SK-N-SH treated with all-trans-retinoic acid at 6 μM for 48 hours (cell line): Measurements from ENCODE around the gene MAMSTR.

ENCODE experiments used
- ATAC-seq: fragments of 200-7000 bp; cut with Tn5 transposase; 3 replicates; pipeline ENCODE4 v1.9.1; 2020; ENCODE audit warnings: mild to moderate bottlenecking, moderate library complexity
- ARNTL ChIP-seq: fragments of 450-650 bp; formaldehyde crosslinking; IDR thresholded peaks from 2 replicates; pipeline ENCODE4 v1.5.0; 2020; ENCODE audit warnings: low read depth, mild to moderate bottlenecking, moderate library complexity, borderline replicate concordance
- ESRRG ChIP-seq: fragments of 250-450 bp; sonication (Bioruptor Pico); IDR thresholded peaks from 2 replicates; pipeline ENCODE4 v1.6.1; 2021; ENCODE audit warnings: mild to moderate bottlenecking
- GLIS3 ChIP-seq: fragments of 250-450 bp; sonication (Bioruptor Pico); IDR thresholded peaks from 2 replicates; pipeline ENCODE4 v1.5.0; 2020; ENCODE audit warnings: mild to moderate bottlenecking, moderate library complexity
- ISL1 ChIP-seq: fragments of 250-450 bp; sonication (Bioruptor Pico); IDR thresholded peaks from 2 replicates; pipeline ENCODE4 v2.1.2; 2022; ENCODE audit warnings: mild to moderate bottlenecking, moderate library complexity
- OSR1 ChIP-seq: fragments of 250-450 bp; sonication (Bioruptor Pico); IDR thresholded peaks from 2 replicates; pipeline ENCODE4 v1.8.0; 2022; ENCODE audit warnings: moderate library complexity, mild to moderate bottlenecking, inconsistent platforms
- PATZ1 ChIP-seq: fragments of 250-450 bp; sonication (Bioruptor Pico); IDR thresholded peaks from 2 replicates; pipeline ENCODE4 v1.8.0; 2020; ENCODE audit warnings: mild to moderate bottlenecking, moderate library complexity, borderline replicate concordance
- POU6F1 ChIP-seq: fragments of 250-450 bp; sonication (Bioruptor Pico); IDR thresholded peaks from 2 replicates; pipeline ENCODE4 v1.8.0; 2021; ENCODE audit warnings: low read depth, mild to moderate bottlenecking, moderate library complexity, borderline replicate concordance
- PPARA ChIP-seq: fragments of 250-450 bp; sonication (Bioruptor Pico); IDR thresholded peaks from 2 replicates; pipeline ENCODE4 v1.5.0; 2020; ENCODE audit warnings: mild to moderate bottlenecking, borderline replicate concordance
- RARB ChIP-seq: fragments of 250-450 bp; sonication (Bioruptor Pico); IDR thresholded peaks from 2 replicates; pipeline ENCODE4 v1.8.0; 2021; ENCODE audit warnings: mild to moderate bottlenecking, moderate library complexity
- SNAI2 ChIP-seq: fragments of 250-450 bp; sonication (Bioruptor Pico); IDR thresholded peaks from 2 replicates; pipeline ENCODE4 v1.5.0; 2020; ENCODE audit warnings: mild to moderate bottlenecking, moderate library complexity
- ZC3H10 ChIP-seq: fragments of 250-450 bp; sonication (Bioruptor Pico); IDR thresholded peaks from 2 replicates; pipeline ENCODE4 v1.5.1; 2021; ENCODE audit warnings: mild to moderate bottlenecking, moderate library complexity
- ZFP3 ChIP-seq: fragments of 250-450 bp; sonication (Bioruptor Pico); IDR thresholded peaks from 2 replicates; pipeline ENCODE4 v1.5.0; 2020; ENCODE audit warnings: mild to moderate bottlenecking, moderate library complexity
- ZFP30 ChIP-seq: fragments of 450-650 bp; formaldehyde crosslinking; IDR thresholded peaks from 2 replicates; pipeline ENCODE4 v1.5.0; 2022; ENCODE audit warnings: mild to moderate bottlenecking, moderate library complexity
- TF ChIP-seq, protein P1 (sequence below): fragments of 250-450 bp; sonication (Bioruptor Pico); IDR thresholded peaks from 2 replicates; pipeline ENCODE4 v1.5.1; 2020; ENCODE audit warnings: low read depth, mild to moderate bottlenecking, moderate library complexity
- TF ChIP-seq, protein P2 (sequence below): fragments of 250-450 bp; sonication (Bioruptor Pico); IDR thresholded peaks from 2 replicates; pipeline ENCODE4 v1.5.1; 2021; ENCODE audit warnings: mild to moderate bottlenecking, moderate library complexity
- TF ChIP-seq, protein P3 (sequence below): fragments of 250-450 bp; sonication (Bioruptor Pico); IDR thresholded peaks from 2 replicates; pipeline ENCODE4 v1.5.0; 2020; ENCODE audit warnings: mild to moderate bottlenecking, moderate library complexity

The MAMSTR gene

DNA sequence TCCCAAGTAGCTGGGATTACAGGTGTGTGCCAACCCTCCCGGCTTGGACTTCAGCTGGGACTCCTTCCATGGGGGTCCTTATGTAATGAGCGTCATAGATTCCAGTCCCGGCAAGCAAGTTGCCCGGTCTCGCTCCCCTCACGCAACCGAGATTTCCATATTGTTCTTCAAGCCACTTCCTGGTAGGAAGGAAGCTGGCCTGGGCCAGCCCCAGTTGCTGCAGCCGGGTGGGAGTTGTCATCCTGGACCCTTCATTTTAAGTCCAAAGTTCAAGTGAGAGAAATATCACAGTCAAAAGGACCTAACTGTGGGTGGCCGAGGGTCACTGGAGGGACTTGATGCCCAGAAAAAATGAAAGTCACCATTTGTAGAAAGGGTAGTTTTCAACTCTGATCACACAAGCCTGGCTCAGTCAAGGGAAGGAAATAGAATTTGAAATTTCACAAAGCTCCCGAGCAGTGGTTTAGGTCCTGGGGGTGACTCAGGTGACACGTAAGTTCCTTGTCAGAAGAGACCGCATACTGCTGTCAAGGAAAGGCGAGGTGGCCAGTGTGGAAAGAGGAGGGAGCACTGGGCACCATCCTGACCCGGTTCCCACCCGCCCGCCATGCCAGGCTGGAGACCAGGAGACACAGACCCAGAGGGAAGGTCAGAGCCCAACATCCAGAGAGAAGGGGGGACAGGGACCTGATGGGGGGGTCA is 41.1 kb upstream of the MAMSTR start:
- ATAC-seq = no peak
- TF ChIP-seq ESRRG (CRISPR knock-in tag) (no peak), OSR1 (CRISPR knock-in tag) (no peak)

DNA sequence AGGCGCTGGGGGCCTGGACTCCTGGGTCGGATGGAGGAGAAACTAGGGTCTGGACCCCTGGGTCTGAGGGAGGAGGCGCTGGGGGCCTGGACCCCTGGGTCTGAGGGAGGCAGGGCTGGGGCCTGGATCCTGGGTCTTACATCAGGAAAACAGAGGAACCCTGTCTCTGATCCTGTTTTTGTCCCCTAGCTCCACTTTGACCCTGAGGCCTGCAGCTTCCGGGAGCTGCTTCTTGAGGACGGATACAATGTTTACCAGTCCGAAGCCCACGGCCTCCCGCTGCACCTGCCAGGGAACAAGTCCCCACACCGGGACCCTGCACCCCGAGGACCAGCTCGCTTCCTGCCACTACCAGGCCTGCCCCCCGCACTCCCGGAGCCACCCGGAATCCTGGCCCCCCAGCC is 38.2 kb upstream of the MAMSTR start:
- TF ChIP-seq SNAI2 (CRISPR knock-in tag) (no peak), ZFP30 (CRISPR knock-in tag) (no peak), ISL1 (CRISPR knock-in tag) (no peak), RARB (CRISPR knock-in tag) (no peak), PATZ1 (no peak)
- TF ChIP-seq, protein P1, sequence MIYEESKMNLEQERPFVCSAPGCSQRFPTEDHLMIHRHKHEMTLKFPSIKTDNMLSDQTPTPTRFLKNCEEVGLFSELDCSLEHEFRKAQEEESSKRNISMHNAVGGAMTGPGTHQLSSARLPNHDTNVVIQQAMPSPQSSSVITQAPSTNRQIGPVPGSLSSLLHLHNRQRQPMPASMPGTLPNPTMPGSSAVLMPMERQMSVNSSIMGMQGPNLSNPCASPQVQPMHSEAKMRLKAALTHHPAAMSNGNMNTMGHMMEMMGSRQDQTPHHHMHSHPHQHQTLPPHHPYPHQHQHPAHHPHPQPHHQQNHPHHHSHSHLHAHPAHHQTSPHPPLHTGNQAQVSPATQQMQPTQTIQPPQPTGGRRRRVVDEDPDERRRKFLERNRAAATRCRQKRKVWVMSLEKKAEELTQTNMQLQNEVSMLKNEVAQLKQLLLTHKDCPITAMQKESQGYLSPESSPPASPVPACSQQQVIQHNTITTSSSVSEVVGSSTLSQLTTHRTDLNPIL (CRISPR knock-in tag) = no peak
- ATAC-seq = no peak

- ATAC-seq = no peak
- TF ChIP-seq ZC3H10 (CRISPR knock-in tag) (no peak), ZFP30 (CRISPR knock-in tag) (no peak), OSR1 (CRISPR knock-in tag) (no peak), GLIS3 (CRISPR knock-in tag) (no peak), ESRRG (CRISPR knock-in tag) (no peak)
Measured at GRCh38 chr19:48757089-48757675, 37.7 kb upstream of the MAMSTR start.

DNA sequence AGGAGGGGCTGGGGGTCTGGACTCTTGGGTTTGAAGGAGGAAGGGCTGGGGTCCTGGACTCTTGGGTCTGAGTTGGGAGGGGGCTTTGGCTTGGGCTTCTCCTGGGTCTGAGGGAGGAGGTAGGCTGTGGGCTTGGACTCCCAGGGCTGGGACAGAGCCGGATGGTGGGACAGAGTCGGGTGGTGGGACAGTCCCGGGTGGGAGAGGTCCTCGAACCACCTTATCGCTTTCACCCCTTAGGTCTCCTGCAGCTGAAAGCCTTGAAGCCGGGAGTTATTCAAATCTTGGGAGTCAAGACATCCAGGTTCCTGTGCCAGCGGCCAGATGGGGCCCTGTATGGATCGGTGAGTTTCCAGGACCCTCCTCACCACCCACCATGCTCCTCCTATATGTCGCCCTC is 37.2 kb upstream of the MAMSTR start:
- no peak for ATAC-seq
- TF ChIP-seq ZC3H10 (CRISPR knock-in tag) = no peak
- no peak for TF ChIP-seq POU6F1 (CRISPR knock-in tag)
- TF ChIP-seq, protein P1 (CRISPR knock-in tag) = no peak
- TF ChIP-seq, protein P2, sequence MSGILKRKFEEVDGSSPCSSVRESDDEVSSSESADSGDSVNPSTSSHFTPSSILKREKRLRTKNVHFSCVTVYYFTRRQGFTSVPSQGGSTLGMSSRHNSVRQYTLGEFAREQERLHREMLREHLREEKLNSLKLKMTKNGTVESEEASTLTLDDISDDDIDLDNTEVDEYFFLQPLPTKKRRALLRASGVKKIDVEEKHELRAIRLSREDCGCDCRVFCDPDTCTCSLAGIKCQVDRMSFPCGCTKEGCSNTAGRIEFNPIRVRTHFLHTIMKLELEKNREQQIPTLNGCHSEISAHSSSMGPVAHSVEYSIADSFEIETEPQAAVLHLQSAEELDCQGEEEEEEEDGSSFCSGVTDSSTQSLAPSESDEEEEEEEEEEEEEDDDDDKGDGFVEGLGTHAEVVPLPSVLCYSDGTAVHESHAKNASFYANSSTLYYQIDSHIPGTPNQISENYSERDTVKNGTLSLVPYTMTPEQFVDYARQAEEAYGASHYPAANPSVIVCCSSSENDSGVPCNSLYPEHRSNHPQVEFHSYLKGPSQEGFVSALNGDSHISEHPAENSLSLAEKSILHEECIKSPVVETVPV = no peak
- TF ChIP-seq OSR1 (CRISPR knock-in tag) = no peak
- no peak for TF ChIP-seq PATZ1
- no peak for TF ChIP-seq ESRRG (CRISPR knock-in tag)
- no peak for TF ChIP-seq PPARA (CRISPR knock-in tag)
- no peak for TF ChIP-seq ZFP3 (CRISPR knock-in tag)
- TF ChIP-seq, protein P3, sequence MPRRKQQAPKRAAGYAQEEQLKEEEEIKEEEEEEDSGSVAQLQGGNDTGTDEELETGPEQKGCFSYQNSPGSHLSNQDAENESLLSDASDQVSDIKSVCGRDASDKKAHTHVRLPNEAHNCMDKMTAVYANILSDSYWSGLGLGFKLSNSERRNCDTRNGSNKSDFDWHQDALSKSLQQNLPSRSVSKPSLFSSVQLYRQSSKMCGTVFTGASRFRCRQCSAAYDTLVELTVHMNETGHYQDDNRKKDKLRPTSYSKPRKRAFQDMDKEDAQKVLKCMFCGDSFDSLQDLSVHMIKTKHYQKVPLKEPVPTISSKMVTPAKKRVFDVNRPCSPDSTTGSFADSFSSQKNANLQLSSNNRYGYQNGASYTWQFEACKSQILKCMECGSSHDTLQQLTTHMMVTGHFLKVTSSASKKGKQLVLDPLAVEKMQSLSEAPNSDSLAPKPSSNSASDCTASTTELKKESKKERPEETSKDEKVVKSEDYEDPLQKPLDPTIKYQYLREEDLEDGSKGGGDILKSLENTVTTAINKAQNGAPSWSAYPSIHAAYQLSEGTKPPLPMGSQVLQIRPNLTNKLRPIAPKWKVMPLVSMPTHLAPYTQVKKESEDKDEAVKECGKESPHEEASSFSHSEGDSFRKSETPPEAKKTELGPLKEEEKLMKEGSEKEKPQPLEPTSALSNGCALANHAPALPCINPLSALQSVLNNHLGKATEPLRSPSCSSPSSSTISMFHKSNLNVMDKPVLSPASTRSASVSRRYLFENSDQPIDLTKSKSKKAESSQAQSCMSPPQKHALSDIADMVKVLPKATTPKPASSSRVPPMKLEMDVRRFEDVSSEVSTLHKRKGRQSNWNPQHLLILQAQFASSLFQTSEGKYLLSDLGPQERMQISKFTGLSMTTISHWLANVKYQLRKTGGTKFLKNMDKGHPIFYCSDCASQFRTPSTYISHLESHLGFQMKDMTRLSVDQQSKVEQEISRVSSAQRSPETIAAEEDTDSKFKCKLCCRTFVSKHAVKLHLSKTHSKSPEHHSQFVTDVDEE = no peak
- no peak for TF ChIP-seq ARNTL (CRISPR knock-in tag)
